HEK293T (cell line): Measurements from ENCODE around the gene MT1X.

ENCODE experiments used
- CTCF ChIA-PET: fragments of 350-600 bp; formaldehyde crosslinking; extraction: SDS; loops from one replicate; lab custom pipeline; 2021; ENCODE audit warnings: antibody characterized with exemption, inconsistent platforms; lab: Yijun Ruan, JAX
- POLR2A ChIA-PET: fragments of 350-600 bp; formaldehyde crosslinking; extraction: SDS; loops from one replicate; lab custom pipeline; 2020; ENCODE audit warnings: antibody characterized with exemption, inconsistent platforms; lab: Yijun Ruan, JAX
- DNase-seq: peaks from one replicate; pipeline ENCODE4 v3.0.0; 2012; ENCODE audit warnings: mixed read lengths; ENCODE audit errors: extremely low spot score
- ARNT ChIP-seq: fragments of 450-650 bp; IDR thresholded peaks from 2 replicates; pipeline ENCODE4 v1.6.1; 2017; ENCODE audit warnings: mild to moderate bottlenecking
- BHLHE40 ChIP-seq: fragments of 450-650 bp; IDR thresholded peaks from 2 replicates; pipeline ENCODE4 v1.6.1; 2016; ENCODE audit warnings: mild to moderate bottlenecking, moderate library complexity, borderline replicate concordance
- CTBP1 ChIP-seq: fragments of 450-650 bp; IDR thresholded peaks from 2 replicates; pipeline ENCODE4 v1.6.1; 2016; ENCODE audit warnings: borderline replicate concordance
- ELF4 ChIP-seq: fragments of 450-650 bp; IDR thresholded peaks from 2 replicates; pipeline ENCODE4 v1.6.1; 2017; ENCODE audit warnings: antibody characterized with exemption
- FOXA1 ChIP-seq: fragments of 450-650 bp; IDR thresholded peaks from 2 replicates; pipeline ENCODE4 v1.6.1; 2016; ENCODE audit warnings: mild to moderate bottlenecking
- FOXK2 ChIP-seq: fragments of 450-650 bp; IDR thresholded peaks from 2 replicates; pipeline ENCODE4 v1.6.1; 2016; ENCODE audit warnings: mild to moderate bottlenecking
- FOXM1 ChIP-seq: fragments of 450-650 bp; IDR thresholded peaks from 2 replicates; pipeline ENCODE4 v1.6.1; 2017; ENCODE audit warnings: mild to moderate bottlenecking, borderline replicate concordance
- HDGF ChIP-seq: fragments of 450-650 bp; IDR thresholded peaks from 2 replicates; pipeline ENCODE4 v1.6.1; 2017; ENCODE audit warnings: antibody characterized with exemption, borderline replicate concordance
- L3MBTL2 ChIP-seq: fragments of 450-650 bp; conservative IDR thresholded peaks from 2 replicates; pipeline ENCODE4 v1.6.1; 2016; ENCODE audit warnings: mild to moderate bottlenecking
- LEF1 ChIP-seq: fragments of 450-650 bp; IDR thresholded peaks from 2 replicates; pipeline ENCODE4 v1.6.1; 2017; ENCODE audit warnings: mild to moderate bottlenecking, borderline replicate concordance
- NFRKB ChIP-seq: fragments of 450-650 bp; IDR thresholded peaks from 2 replicates; pipeline ENCODE4 v1.6.1; 2016; ENCODE audit warnings: mild to moderate bottlenecking, moderate library complexity
- SP1 ChIP-seq: fragments of 450-650 bp; IDR thresholded peaks from 2 replicates; pipeline ENCODE4 v1.6.1; 2017
- SUZ12 ChIP-seq: fragments of 450-650 bp; IDR thresholded peaks from 2 replicates; pipeline ENCODE4 v1.6.1; 2016; ENCODE audit warnings: mild to moderate bottlenecking
- TARDBP ChIP-seq: fragments of 450-650 bp; IDR thresholded peaks from 2 replicates; pipeline ENCODE4 v1.6.1; 2016
- ZNF384 ChIP-seq: fragments of 450-650 bp; IDR thresholded peaks from 2 replicates; pipeline ENCODE4 v1.6.1; 2016
- TF ChIP-seq, protein P1 (sequence below): fragments of 450-650 bp; IDR thresholded peaks from 2 replicates; pipeline ENCODE4 v1.6.1; 2016

Gene MT1X

DNA sequence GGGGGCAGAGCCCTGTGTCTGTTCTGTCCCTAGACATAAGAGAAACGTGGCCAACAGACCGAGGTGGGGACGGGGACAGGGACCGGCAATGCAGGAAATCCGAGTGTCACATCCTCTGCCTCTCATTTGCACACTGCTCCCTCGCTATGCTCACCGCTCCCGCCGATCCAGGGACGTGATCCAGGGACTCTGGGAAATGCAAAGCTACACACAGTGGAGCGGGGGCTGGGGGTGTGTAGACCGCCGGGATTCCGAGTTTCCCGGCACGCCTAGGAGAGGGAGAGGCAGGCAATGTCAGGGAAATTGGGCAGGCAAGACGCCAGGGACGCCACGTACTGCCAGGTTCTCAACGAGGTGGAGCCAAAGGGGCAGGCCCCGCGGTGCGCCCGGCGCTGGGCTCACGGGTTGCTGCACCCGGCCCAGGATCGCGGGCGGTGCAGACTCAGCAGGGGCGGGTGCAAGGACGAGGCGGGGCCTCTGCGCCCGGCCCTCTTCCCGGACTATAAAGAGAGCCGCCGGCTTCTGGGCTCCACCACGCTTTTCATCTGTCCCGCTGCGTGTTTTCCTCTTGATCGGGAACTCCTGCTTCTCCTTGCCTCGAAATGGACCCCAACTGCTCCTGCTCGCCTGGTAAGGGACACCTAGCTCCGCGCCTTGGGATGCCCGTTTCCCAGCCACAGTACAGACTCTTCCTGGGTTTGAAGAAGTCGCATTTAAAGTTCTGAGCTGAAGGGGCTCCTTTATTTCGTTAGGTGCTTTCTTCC lies at the start of gene MT1X:
MT1X (plus strand) TSS at position 532 of the 764 bp plus-strand sequence; CDS start at position 603, 71 bp downstream.
- CTCF ChIA-PET = interaction anchor here (0.6 kb wide), 1 partner anchor 20 kb away, joined by 3 read pairs; no protein-coding TSS in a partner anchor
- DNase-seq = peak; percentile 87
- TF ChIP-seq CTBP1 (no peak), SP1 (no peak), ELF4 (peak; percentile 19; the same call in 1 of the 2 replicates), TARDBP (no peak), FOXA1 (no peak), ARNT (0 out of 2 replicates have a peak, but pooled peaks have one; percentile 13), L3MBTL2 (no peak), LEF1 (no peak), ZNF384 (no peak), FOXK2 (no peak)
- TF ChIP-seq, protein P1, sequence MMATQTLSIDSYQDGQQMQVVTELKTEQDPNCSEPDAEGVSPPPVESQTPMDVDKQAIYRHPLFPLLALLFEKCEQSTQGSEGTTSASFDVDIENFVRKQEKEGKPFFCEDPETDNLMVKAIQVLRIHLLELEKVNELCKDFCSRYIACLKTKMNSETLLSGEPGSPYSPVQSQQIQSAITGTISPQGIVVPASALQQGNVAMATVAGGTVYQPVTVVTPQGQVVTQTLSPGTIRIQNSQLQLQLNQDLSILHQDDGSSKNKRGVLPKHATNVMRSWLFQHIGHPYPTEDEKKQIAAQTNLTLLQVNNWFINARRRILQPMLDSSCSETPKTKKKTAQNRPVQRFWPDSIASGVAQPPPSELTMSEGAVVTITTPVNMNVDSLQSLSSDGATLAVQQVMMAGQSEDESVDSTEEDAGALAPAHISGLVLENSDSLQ = no peak
- POLR2A ChIA-PET = interaction anchor here (1.0 to 1.9 kb wide), 4 partner anchors 20 to 74 kb away, joined by 3 to 6 read pairs (median 3); partner anchors contain the start of gene MT2A

DNA sequence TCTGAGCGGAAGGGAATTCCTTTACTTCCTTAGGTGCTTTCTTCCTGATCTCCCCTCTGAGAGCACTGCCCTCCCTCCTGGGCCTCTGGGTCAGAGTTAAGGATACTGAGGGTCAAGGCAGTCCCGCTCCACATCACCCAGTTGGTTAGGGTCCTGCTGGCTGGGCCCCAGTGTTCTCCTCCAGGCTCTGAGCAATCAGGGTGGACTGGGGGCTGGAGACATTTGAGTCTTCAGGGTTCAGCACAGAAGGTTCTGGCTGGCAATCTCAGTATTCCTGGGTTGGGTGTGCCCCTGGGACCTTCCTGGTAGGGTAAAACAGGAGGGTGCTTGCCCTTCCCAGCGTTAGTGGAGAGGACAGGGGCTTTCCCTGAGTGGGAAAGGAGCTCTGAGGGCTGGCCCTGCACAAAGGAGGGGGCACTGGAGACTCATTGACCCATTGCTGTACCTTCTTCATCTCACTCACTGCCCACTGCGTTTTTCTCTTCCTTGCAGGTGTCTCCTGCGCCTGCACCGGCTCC lies 49.4 kb upstream of the MT1X start:
- TF ChIP-seq, protein P1 = no peak
- no peak for TF ChIP-seq FOXM1
- no peak for TF ChIP-seq SUZ12
- TF ChIP-seq SP1 = no peak
- TF ChIP-seq TARDBP = no peak
- TF ChIP-seq ARNT = no peak
- TF ChIP-seq CTBP1 = no peak
- ChIA-PET CTCF (no interaction called here), POLR2A (no interaction called here)
- DNase-seq = no peak

DNA sequence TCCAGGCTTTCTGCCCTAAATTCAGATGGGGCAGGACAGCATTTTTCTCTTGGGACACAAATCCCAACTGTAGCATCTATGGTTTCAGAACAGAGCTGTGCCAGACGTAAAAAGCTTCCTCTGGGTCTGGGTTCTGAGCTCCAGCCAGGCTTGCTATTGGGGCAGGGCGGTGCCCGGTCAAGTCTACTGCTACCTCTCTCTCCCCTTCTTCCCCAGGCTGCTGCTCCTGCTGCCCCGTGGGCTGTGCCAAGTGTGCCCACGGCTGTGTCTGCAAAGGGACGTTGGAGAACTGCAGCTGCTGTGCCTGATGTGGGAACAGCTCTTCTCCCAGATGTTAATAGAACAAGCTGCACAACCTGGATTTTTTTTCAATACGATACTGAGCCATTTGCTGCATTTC lies 48.7 kb upstream of the MT1X start:
- no peak for TF ChIP-seq BHLHE40
- TF ChIP-seq ARNT = no peak
- no peak for TF ChIP-seq ELF4
- TF ChIP-seq ZNF384 = no peak
- no peak for TF ChIP-seq FOXM1
- TF ChIP-seq, protein P1 = no peak
- no peak for TF ChIP-seq SUZ12
- TF ChIP-seq NFRKB = no peak
- TF ChIP-seq HDGF = no peak
- TF ChIP-seq LEF1 = no peak
- TF ChIP-seq L3MBTL2 = no peak
- TF ChIP-seq FOXA1 = no peak
- TF ChIP-seq FOXK2 = no peak
- no peak for TF ChIP-seq TARDBP
- no peak for TF ChIP-seq CTBP1
- ChIA-PET CTCF (no interaction called here), POLR2A (no interaction called here)
- DNase-seq = no peak

DNA sequence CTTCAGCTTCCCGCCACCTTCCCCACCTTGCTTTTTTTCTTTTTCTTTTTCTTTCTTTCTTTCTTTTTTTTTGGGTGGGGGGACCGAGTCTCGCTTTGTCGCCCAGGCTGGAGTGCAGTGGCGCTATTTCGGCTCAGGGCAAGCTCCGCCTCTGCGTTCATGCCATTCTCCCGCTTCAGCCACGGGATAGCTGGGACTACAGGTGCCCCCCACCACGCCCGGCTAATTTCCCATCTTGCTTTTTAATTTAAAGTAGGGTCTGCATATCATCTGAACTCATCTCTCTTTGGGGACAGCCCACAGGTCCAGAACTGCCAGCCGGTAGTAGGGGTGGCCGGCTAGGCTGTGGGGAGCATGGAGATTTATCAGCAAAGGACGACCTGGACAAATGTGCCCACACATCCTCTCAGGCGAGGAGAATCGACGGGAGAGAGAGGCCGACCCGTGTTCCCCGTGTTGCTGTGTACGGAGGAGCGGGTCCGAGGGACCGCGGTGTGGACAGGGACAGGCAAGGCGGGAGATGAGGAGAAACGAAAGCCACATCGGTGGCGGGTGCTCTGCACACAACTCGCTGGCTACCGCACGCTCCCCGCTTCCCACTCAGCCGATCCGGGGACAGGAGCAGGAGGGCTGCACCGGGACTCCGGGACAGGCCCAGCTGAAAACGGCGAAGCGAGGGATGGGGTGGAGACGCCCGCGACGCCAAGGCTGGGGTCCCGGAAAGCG lies 47.4 kb upstream of the MT1X start:
- no peak for TF ChIP-seq ELF4
- CTCF ChIA-PET = no interaction called here
- no peak for DNase-seq
- POLR2A ChIA-PET = interaction anchor here (1.1 kb wide), 1 partner anchor 27 kb away, joined by 3 read pairs; the partner anchor contains the start of gene MT2A

DNA sequence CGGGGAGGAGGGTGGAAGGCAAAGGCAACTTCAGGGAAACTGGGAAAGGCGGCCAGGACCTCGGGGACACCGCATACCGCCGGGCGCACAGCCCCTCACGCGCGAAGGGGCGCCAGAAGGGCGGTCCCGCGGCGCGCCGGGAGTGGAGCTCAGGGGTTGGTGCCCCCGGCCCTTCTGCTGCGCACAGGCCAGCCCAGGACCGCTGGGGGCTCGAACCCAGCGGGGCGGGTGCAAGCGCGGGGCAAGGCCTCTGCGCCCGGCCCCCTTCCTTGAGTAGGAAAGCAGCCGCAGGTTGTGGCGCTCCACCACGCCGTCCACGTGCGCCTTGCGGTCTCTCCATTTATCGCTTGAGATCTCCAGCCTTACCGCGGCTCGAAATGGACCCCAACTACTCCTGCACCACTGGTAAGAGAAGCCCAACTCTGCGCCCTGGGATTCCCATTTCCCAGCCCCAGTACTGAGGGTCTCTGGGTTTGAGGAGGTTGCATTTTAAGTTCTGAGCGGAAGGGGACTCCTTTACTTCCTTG lies 46.8 kb upstream of the MT1X start:
- TF ChIP-seq, protein P1 = no peak
- TF ChIP-seq TARDBP (no peak), BHLHE40 (no peak), FOXM1 (no peak), SUZ12 (no peak), ARNT (no peak)
- ChIA-PET CTCF (no interaction called here), POLR2A (no interaction called here)
- DNase-seq = no peak
